PC-9 (cell line): ENCODE results near the gene E2F2. TPM values are rescaled to one million over a fixed set of nuclear protein-coding genes. Genes with fewer than 3 reads are reported as not detected.

Experiments
- BruUV-seq: library from RNA; stranded (reverse); fragments of 400-500 nt; replicated peaks from 2 replicates; lab custom pipeline; 2021; lab: Mats Ljungman, UMichigan
- CTCF ChIA-PET: fragments of 300-600 bp; sonication (Branson Sonifier 250); formaldehyde crosslinking; loops from one replicate; lab custom pipeline; 2022; ENCODE audit warnings: antibody characterized with exemption; lab: Charles Lee
- POLR2A ChIA-PET: fragments of 300-600 bp; sonication (Branson Sonifier 250); formaldehyde crosslinking; loops from one replicate; lab custom pipeline; 2022; ENCODE audit warnings: antibody characterized with exemption; ENCODE audit not compliant: unreplicated experiment; lab: Charles Lee
- DNase-seq, 2 experiments: peaks; one replicate each; pipeline versions ENCODE4 v3.0.0 to v3.0.0-alpha.2; 2015 to 2022; ENCODE audit warnings: mixed read lengths in 1 of 2
- H2AFZ ChIP-seq: fragments of 200-600 bp; sonication (generic); 2 replicates; pipeline ENCODE4 v1.8.1; 2017; ENCODE audit warnings: antibody characterized with exemption
- H3F3A ChIP-seq: fragments of 200-600 bp; sonication (generic); 2 replicates; pipeline ENCODE4 v1.8.1; 2017; ENCODE audit warnings: antibody characterized with exemption, mild to moderate bottlenecking, low read depth; ENCODE audit not compliant: insufficient read depth
- H3K27ac ChIP-seq: fragments of 200-600 bp; sonication (generic); 2 replicates; pipeline ENCODE4 v1.6.1; 2016; ENCODE audit warnings: mixed run types
- H3K27me3 ChIP-seq: fragments of 200-600 bp; sonication (generic); 2 replicates; pipeline ENCODE4 v1.6.1; 2016; ENCODE audit warnings: low read depth, mixed run types; ENCODE audit not compliant: insufficient read depth
- H3K36me3 ChIP-seq: fragments of 200-600 bp; sonication (generic); 2 replicates; pipeline ENCODE4 v1.6.1; 2016; ENCODE audit warnings: low read depth, mixed run types
- H3K4me1 ChIP-seq: fragments of 200-600 bp; sonication (generic); replicated peaks from 2 replicates; pipeline ENCODE4 v1.6.1; 2016; ENCODE audit warnings: mixed run types; ENCODE audit not compliant: insufficient read depth
- H3K4me2 ChIP-seq: fragments of 200-600 bp; sonication (generic); 2 replicates; pipeline ENCODE4 v1.6.1; 2017; ENCODE audit warnings: mixed run types
- H3K4me3 ChIP-seq: fragments of 200-600 bp; sonication (generic); 2 replicates; pipeline ENCODE4 v1.6.1; 2016; ENCODE audit warnings: mixed run types
- H3K79me2 ChIP-seq: fragments of 200-600 bp; sonication (generic); 2 replicates; pipeline ENCODE4 v1.6.1; 2017; ENCODE audit warnings: low read depth, mixed run types
- H3K9me2 ChIP-seq: fragments of 200-600 bp; sonication (generic); 2 replicates; pipeline ENCODE4 v1.8.1; 2017; ENCODE audit warnings: mild to moderate bottlenecking; ENCODE audit not compliant: insufficient read depth
- H3K9me3 ChIP-seq: fragments of 200-600 bp; sonication (generic); 2 replicates; pipeline ENCODE4 v1.8.1; 2016; ENCODE audit warnings: low read depth; ENCODE audit not compliant: insufficient read depth
- H4K20me1 ChIP-seq: fragments of 200-600 bp; sonication (generic); 2 replicates; pipeline ENCODE4 v1.8.1; 2017; ENCODE audit not compliant: insufficient read depth
- EZH2 ChIP-seq: fragments of 200-600 bp; sonication (generic); IDR thresholded peaks from 2 replicates; pipeline ENCODE4 v1.8.0; 2017; ENCODE audit warnings: antibody characterized with exemption, low read depth
- intact Hi-C: fragments of 100-400 bp; cut with micrococcal nuclease; formaldehyde crosslinking; loops from one replicate; pipeline ENCODE4 v1.10.0; 2022; ENCODE audit not compliant: unreplicated experiment
- total RNA-seq: library from RNA; stranded (reverse); gene quantifications from 2 replicates; pipeline ENCODE4 v1.2.3, GENCODE V29; 2021
- TF ChIP-seq, protein P1 (sequence below): fragments of 200-600 bp; sonication (generic); conservative IDR thresholded peaks from 2 replicates; pipeline ENCODE4 v1.6.1; 2017; ENCODE audit warnings: mixed run types, antibody characterized with exemption, mild to moderate bottlenecking, moderate library complexity

E2F2 gene
- total RNA-seq, 1 experiment from 2014 or later = 7.6 TPM

DNA sequence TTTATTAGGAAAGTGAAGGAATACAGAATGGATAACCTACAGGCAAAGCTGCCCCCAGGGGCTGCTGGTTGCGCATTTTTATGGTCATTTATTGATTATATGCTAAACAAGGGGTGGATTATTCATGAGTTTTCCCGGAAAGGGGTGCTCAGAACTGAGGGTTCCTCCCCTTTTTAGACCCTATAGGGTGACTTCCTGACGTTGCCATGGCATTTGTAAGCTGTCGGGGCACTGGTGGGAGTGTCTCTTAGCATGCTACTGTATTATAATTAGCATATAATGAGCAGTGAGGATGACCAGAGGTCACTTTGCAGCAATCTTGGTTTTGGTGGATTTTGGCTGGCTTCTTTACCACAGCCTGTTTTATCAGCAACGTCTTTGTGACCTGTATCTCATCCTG is 41.2 kb downstream of the E2F2 start:
- Histone ChIP-seq H3K79me2 (no peaks in the 10 kb centered on the region), H3F3A (peaks cover 4% of the 10 kb centered on the region; the same call in 1 of the 2 replicates), H3K4me1 (no peaks in the 10 kb centered on the region), H3K9me2 (no peaks in the 10 kb centered on the region), H3K27me3 (no peaks in the 10 kb centered on the region), H3K9me3 (no peaks in the 10 kb centered on the region), H3K36me3 (no peaks in the 10 kb centered on the region), H2AFZ (no peak overlapping the region), H3K27ac (no peak overlapping the region), H3K4me2 (no peak overlapping the region), H4K20me1 (no peaks in the 10 kb centered on the region), H3K4me3 (no peak overlapping the region)
- no TSS peak for BruUV-seq
- TF ChIP-seq EZH2 = no peak
- TF ChIP-seq, protein P1, sequence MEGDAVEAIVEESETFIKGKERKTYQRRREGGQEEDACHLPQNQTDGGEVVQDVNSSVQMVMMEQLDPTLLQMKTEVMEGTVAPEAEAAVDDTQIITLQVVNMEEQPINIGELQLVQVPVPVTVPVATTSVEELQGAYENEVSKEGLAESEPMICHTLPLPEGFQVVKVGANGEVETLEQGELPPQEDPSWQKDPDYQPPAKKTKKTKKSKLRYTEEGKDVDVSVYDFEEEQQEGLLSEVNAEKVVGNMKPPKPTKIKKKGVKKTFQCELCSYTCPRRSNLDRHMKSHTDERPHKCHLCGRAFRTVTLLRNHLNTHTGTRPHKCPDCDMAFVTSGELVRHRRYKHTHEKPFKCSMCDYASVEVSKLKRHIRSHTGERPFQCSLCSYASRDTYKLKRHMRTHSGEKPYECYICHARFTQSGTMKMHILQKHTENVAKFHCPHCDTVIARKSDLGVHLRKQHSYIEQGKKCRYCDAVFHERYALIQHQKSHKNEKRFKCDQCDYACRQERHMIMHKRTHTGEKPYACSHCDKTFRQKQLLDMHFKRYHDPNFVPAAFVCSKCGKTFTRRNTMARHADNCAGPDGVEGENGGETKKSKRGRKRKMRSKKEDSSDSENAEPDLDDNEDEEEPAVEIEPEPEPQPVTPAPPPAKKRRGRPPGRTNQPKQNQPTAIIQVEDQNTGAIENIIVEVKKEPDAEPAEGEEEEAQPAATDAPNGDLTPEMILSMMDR = no peak
- no peak for DNase-seq
- intact Hi-C loops = no loop called here
- POLR2A ChIA-PET = interaction anchor here (0.6 kb wide), 1 partner anchor 47 kb away, joined by 3 read pairs; no protein-coding TSS in a partner anchor
- CTCF ChIA-PET = no interaction called here

DNA sequence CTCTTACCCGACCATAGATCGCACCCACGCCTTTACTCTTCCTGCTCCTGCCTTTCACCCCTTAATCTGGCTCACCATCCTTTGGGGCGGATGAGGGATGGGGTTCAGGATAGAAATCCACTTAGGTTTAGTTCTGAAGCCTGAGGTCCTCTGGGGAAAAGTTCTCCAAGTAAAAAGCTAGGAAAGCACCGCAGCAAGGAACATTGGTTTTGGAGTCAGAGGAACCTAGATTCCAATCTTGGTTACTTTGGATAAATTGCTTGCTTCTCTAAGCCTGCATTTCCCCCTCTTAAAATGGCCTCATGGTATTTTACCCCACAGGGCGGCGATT is 46.1 kb downstream of the E2F2 start:
- Histone ChIP-seq H3K4me1 (peaks cover 5% of the 10 kb centered on the region; the same call in 1 of the 2 replicates), H3K9me2 (no peaks in the 10 kb centered on the region), H3K4me3 (no peak overlapping the region), H3K79me2 (no peaks in the 10 kb centered on the region), H3K27me3 (no peaks in the 10 kb centered on the region), H3K9me3 (no peaks in the 10 kb centered on the region), H3K36me3 (no peaks in the 10 kb centered on the region), H2AFZ (no peak overlapping the region), H4K20me1 (no peaks in the 10 kb centered on the region), H3K4me2 (peak overlapping the region; percentile 52; the same call in 1 of the 2 replicates), H3K27ac (no peak overlapping the region), H3F3A (peaks cover 6% of the 10 kb centered on the region; the same call in 1 of the 2 replicates)
- intact Hi-C loops = no loop called here
- BruUV-seq = no TSS peak
- TF ChIP-seq, protein P1 = no peak
- no peak for TF ChIP-seq EZH2
- ChIA-PET POLR2A (interaction anchor here (0.6 to 0.7 kb wide), 5 partner anchors 33 to 770 kb away, joined by 4 to 28 read pairs (median 15); no protein-coding TSS in a partner anchor), CTCF (interaction anchor here (0.6 to 0.8 kb wide), 4 partner anchors 54 to 289 kb away, joined by 3 to 19 read pairs (median 7); no protein-coding TSS in a partner anchor)
- DNase-seq = no peak

DNA sequence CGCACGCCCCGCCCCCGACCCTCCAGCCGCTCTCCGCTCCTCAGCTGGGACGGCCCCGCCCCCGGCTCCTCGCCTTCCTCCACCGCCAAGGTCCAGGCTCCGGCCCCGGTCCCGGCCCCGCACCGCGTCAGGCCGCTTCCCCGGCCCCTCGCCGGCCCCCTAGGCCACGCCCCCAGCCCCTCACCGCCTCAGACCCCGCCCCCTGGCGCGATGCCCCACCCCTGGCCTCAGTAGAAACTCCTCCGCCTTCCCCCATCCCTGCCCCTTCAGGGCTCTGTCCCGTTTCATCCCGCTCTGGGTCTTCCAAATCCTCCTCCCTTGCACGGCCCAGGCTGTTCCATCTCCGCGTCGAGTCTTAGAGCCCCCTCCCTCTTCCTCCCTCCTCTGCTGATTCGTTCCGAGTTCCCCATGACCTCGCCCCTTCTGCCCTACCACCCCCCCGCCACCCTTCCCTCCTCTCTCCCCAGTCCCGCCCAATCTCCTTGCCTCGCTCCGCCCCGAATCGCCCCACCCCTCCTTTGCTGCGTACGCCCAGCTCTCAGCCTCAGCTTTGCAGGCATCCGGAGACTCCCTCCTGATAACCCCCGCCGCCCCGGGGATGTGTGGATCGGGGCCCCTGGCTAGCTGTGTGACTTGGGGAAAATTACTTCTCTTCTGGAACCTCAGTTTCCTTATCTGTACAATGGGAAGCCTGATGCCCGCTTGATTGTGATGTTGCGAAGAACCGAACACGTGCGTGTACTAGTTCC is 46.6 kb downstream of the E2F2 start:
- peak overlapping the region; percentile 72; the same call in 1 of the 2 replicates for H2AFZ ChIP-seq
- H3K27me3 ChIP-seq = no peaks in the 10 kb centered on the region
- H3K36me3 ChIP-seq = no peaks in the 10 kb centered on the region
- peak overlapping the region; percentile 61; the same call in 1 of the 2 replicates for H3K4me3 ChIP-seq
- CTCF ChIA-PET = interaction anchor here (0.6 to 0.8 kb wide), 6 partner anchors 40 to 1527 kb away, joined by 3 to 19 read pairs (median 4); no protein-coding TSS in a partner anchor
- no peaks in the 10 kb centered on the region for H3K9me2 ChIP-seq
- peaks cover 9% of the 10 kb centered on the region; the same call in 1 of the 2 replicates for H3F3A ChIP-seq
- H3K9me3 ChIP-seq = no peaks in the 10 kb centered on the region
- TF ChIP-seq, protein P1 = no peak
- TF ChIP-seq EZH2 = no peak
- H3K4me1 ChIP-seq = peaks cover 10% of the 10 kb centered on the region
- H3K79me2 ChIP-seq = no peaks in the 10 kb centered on the region
- H3K4me2 ChIP-seq = peak overlapping the region; percentile 52; the same call in 1 of the 2 replicates
- no peaks in the 10 kb centered on the region for H4K20me1 ChIP-seq
- peak; percentile 63 to 90 for DNase-seq
- no peak overlapping the region for H3K27ac ChIP-seq
- intact Hi-C loops = loop anchor here (5.0 kb wide), 1 partner anchor 43 kb away; no protein-coding TSS in a partner anchor
- no TSS peak for BruUV-seq
- POLR2A ChIA-PET = interaction anchor here (0.6 to 0.7 kb wide), 5 partner anchors 32 to 770 kb away, joined by 4 to 28 read pairs (median 15); no protein-coding TSS in a partner anchor
